A549 (cell line): ENCODE results near the gene PFAS. TPM values are rescaled to one million over a fixed set of nuclear protein-coding genes. Genes with fewer than 3 reads are reported as not detected.

Experiments
- ATAC-seq, 2 experiments: fragments of 200-7000 bp in 1 of 2; fragments of >200 bp in 1 of 2; cut with Nextera tagmentation in 1 of 2; cut with Tn5 transposase in 1 of 2; 3 replicates each; pipeline versions ENCODE4 v1.8.0 to v1.9.1; 2018 to 2020; ENCODE audit warnings: mild to moderate bottlenecking in 1 of 2, moderate library complexity in 1 of 2
- CTCF ChIA-PET: fragments of 300-600 bp; sonication (Branson Sonifier 250); formaldehyde crosslinking; extraction: SDS; loops from one replicate; lab custom pipeline; 2021; ENCODE audit warnings: antibody characterized with exemption, inconsistent platforms; lab: Yijun Ruan, JAX
- POLR2A ChIA-PET: fragments of 350-600 bp; formaldehyde crosslinking; extraction: SDS; loops from one replicate; lab custom pipeline; 2021; ENCODE audit warnings: antibody characterized with exemption, inconsistent platforms; lab: Yijun Ruan, JAX
- DNase-seq, 2 experiments: peaks; one replicate each; pipeline versions ENCODE4 v3.0.0 to v3.0.0-alpha.2; 2011 to 2016; ENCODE audit warnings: low read depth in 1 of 2, low spot score in 1 of 2
- FAIRE-seq: peaks from 2 replicates; lab custom pipeline; 2011; peaks lifted over from hg19 to GRCh38; lab: Jason Lieb, UNC
- H3K27ac ChIP-seq, 2 experiments: fragments of >200 bp; sonication (Bioruptor Twin); formaldehyde crosslinking; 3 replicates each; pipeline ENCODE4 v1.5.1; 2016 to 2017
- H3K4me1 ChIP-seq: fragments of >200 bp; sonication (Bioruptor Twin); formaldehyde crosslinking; 3 replicates; pipeline ENCODE4 v1.6.1; 2016
- H3K4me2 ChIP-seq: fragments of >200 bp; sonication (Bioruptor Twin); formaldehyde crosslinking; 3 replicates; pipeline ENCODE4 v1.6.1; 2016
- H3K4me3 ChIP-seq: fragments of >200 bp; sonication (Bioruptor Twin); formaldehyde crosslinking; 3 replicates; pipeline ENCODE4 v1.5.1; 2016
- H3K9me3 ChIP-seq: fragments of >200 bp; sonication (Bioruptor Twin); formaldehyde crosslinking; 3 replicates; pipeline ENCODE4 v1.6.1; 2016
- CEBPB ChIP-seq, 2 experiments: fragments of >200 bp in 1 of 2; sonication (Bioruptor Twin) in 1 of 2; formaldehyde crosslinking in 1 of 2; IDR thresholded peaks; 2 replicates each; pipeline ENCODE4 v1.6.1; 2012 to 2016
- CHD2 ChIP-seq: fragments of 150-350 bp; IDR thresholded peaks from 2 replicates; pipeline ENCODE4 v1.6.1; 2014; ENCODE audit warnings: low read length; ENCODE audit not compliant: partially characterized antibody
- CHD4 ChIP-seq: fragments of 200-600 bp; sonication (generic); IDR thresholded peaks from 2 replicates; pipeline ENCODE4 v1.6.1; 2016; ENCODE audit warnings: antibody characterized with exemption, mild to moderate bottlenecking, borderline replicate concordance
- CTCF ChIP-seq: fragments of >200 bp; sonication (Bioruptor Twin); formaldehyde crosslinking; IDR thresholded peaks from 3 replicates; pipeline ENCODE4 v1.5.1; 2016
- E2F6 ChIP-seq: IDR thresholded peaks from 2 replicates; pipeline ENCODE4 v1.6.1; 2012; ENCODE audit warnings: low read depth, borderline replicate concordance
- ELK1 ChIP-seq: fragments of 150-350 bp; IDR thresholded peaks from 2 replicates; pipeline ENCODE4 v1.6.1; 2014; ENCODE audit warnings: low read depth, mild to moderate bottlenecking, low read length
- EP300 ChIP-seq, 2 experiments: fragments of >200 bp; sonication (Bioruptor Twin); formaldehyde crosslinking; IDR thresholded peaks; 2 replicates in 1 of 2; 3 replicates in 1 of 2; pipeline ENCODE4 v1.6.1; 2016 to 2017
- ESRRA ChIP-seq: fragments of 150-350 bp; IDR thresholded peaks from 2 replicates; pipeline ENCODE4 v1.6.1; 2014; ENCODE audit warnings: mild to moderate bottlenecking, low read length, borderline replicate concordance
- FOSL2 ChIP-seq, 2 experiments: fragments of 450-650 bp in 1 of 2; fragments of >200 bp in 1 of 2; sonication (Bioruptor Twin) in 1 of 2; formaldehyde crosslinking; IDR thresholded peaks; 2 replicates each; pipeline versions ENCODE4 v1.5.0 to v1.6.1; 2016 to 2020; ENCODE audit warnings: mild to moderate bottlenecking in 1 of 2, moderate library complexity in 1 of 2
- FOXS1 ChIP-seq: fragments of 250-450 bp; sonication (Bioruptor Pico); IDR thresholded peaks from 2 replicates; pipeline ENCODE4 v1.5.0; 2020; ENCODE audit warnings: mild to moderate bottlenecking, moderate library complexity
- GATA3 ChIP-seq: IDR thresholded peaks from 2 replicates; pipeline ENCODE4 v1.6.1; 2012; ENCODE audit warnings: borderline replicate concordance
- HES2 ChIP-seq: fragments of >200 bp; sonication (Bioruptor Twin); formaldehyde crosslinking; IDR thresholded peaks from 2 replicates; pipeline ENCODE4 v1.6.1; 2016
- HMGXB4 ChIP-seq: fragments of 250-450 bp; sonication (Bioruptor Pico); IDR thresholded peaks from 2 replicates; pipeline ENCODE4 v1.5.0; 2021; ENCODE audit warnings: mild to moderate bottlenecking, moderate library complexity, borderline replicate concordance
- JUN ChIP-seq, 2 experiments: fragments of >200 bp; sonication (Bioruptor Twin); formaldehyde crosslinking; IDR thresholded peaks; 2 replicates in 1 of 2; 3 replicates in 1 of 2; pipeline ENCODE4 v1.6.1; 2016 to 2017
- MAX ChIP-seq: IDR thresholded peaks from 2 replicates; pipeline ENCODE4 v1.6.1; 2012
- NPAS2 ChIP-seq: fragments of 250-450 bp; sonication (Bioruptor Pico); IDR thresholded peaks from 2 replicates; pipeline ENCODE4 v1.8.0; 2022; ENCODE audit warnings: mild to moderate bottlenecking, moderate library complexity, borderline replicate concordance
- POLR2A ChIP-seq: IDR thresholded peaks from 2 replicates; pipeline ENCODE4 v1.6.1; 2012; ENCODE audit warnings: mild to moderate bottlenecking, low read length
- POLR2AphosphoS2 ChIP-seq: conservative IDR thresholded peaks from 2 replicates; pipeline ENCODE4 v1.6.1; 2012; ENCODE audit warnings: low read length, improper control_type of control experiment, inconsistent platforms
- RCOR1 ChIP-seq: fragments of 150-350 bp; IDR thresholded peaks from 2 replicates; pipeline ENCODE4 v1.6.1; 2014; ENCODE audit warnings: antibody characterized with exemption, low read length, low read depth
- REST ChIP-seq: fragments of 200-600 bp; sonication (generic); IDR thresholded peaks from 2 replicates; pipeline ENCODE4 v1.6.1; 2016; ENCODE audit warnings: antibody characterized with exemption, mild to moderate bottlenecking, moderate library complexity
- RFX5 ChIP-seq: fragments of 450-650 bp; IDR thresholded peaks from 2 replicates; pipeline ENCODE4 v1.7.1; 2014; ENCODE audit warnings: antibody characterized with exemption, mild to moderate bottlenecking, moderate library complexity
- SMC3 ChIP-seq: fragments of >200 bp; sonication (Bioruptor Twin); formaldehyde crosslinking; IDR thresholded peaks from 3 replicates; pipeline ENCODE4 v1.6.1; 2018; ENCODE audit warnings: inconsistent platforms
- SREBF2 ChIP-seq: fragments of 450-650 bp; IDR thresholded peaks from 2 replicates; pipeline ENCODE4 v1.6.1; 2014; ENCODE audit warnings: mild to moderate bottlenecking, moderate library complexity
- ZNF302 ChIP-seq: fragments of 250-450 bp; sonication (Bioruptor Pico); IDR thresholded peaks from 2 replicates; pipeline ENCODE4 v1.9.0; 2021; ENCODE audit warnings: inconsistent platforms, mild to moderate bottlenecking, moderate library complexity
- WGBS: methylation state at CpG from one replicate; pipeline ENCODE4 v1.1.6; 2017; ENCODE audit errors: missing lambda C conversion rate; 5-methylcytosine and 5-hydroxymethylcytosine counted together
- polyA plus RNA-seq, 4 experiments: library from polyadenylated mRNA; depleted of rRNA in 3 of 4; stranded (reverse); fragments of >200 nt; fragmentation: RNase III in 1 of 4; extraction: RNeasy Plus Mini Kit Qiagen cat#74134 plus additional on column Dnase treatment in 1 of 4; gene quantifications; 2 replicates in 3 of 4; 3 replicates in 1 of 4; pipeline ENCODE4 v1.2.3, GENCODE V29; 2011 to 2017

Gene PFAS
- polyA plus RNA-seq, 2 of the 4 experiments (the other 2 are of a cell fraction), result 51.9 to 58.2 TPM

- WGBS, result 12% methylated on average over 20 of the region's 20 CpGs
- FAIRE-seq (peak; percentile 67), DNase-seq (peak; percentile 44 to 92), ATAC-seq (peak; percentile 2 to 5; a peak in 4 of 6 replicates)
- H3K4me3 ChIP-seq, result peak overlapping the region; percentile 46; the same call in 2 of the 3 replicates
- peak overlapping the region; percentile 79 for H3K4me2 ChIP-seq
- H3K9me3 ChIP-seq, result no peaks in the 10 kb centered on the region
- peaks cover 22% of the 10 kb centered on the region for H3K4me1 ChIP-seq
- ChIA-PET POLR2A (interaction anchor here (1.0 to 7.9 kb wide), 8 partner anchors 15 to 210 kb away, joined by 3 to 159 read pairs (median 6); partner anchors contain the start of genes AURKB, BORCS6, CTC1 and NDEL1), CTCF (interaction anchor here (0.6 to 12.0 kb wide), 6 partner anchors 10 to 106 kb away, joined by 3 to 160 read pairs (median 4); partner anchors contain the start of genes CTC1 and PFAS)
- H3K27ac ChIP-seq, result peak overlapping the region; percentile 82 to 84
- TF ChIP-seq SMC3 (0 out of 3 replicates have a peak, but pooled peaks have one; percentile 30), NPAS2 (CRISPR knock-in tag) (no peak), SREBF2 (peak; percentile 89), FOSL2 (IDR thresholded peaks at IDR 0.05) (no peak; the same call in 1 of the 2 replicates), FOSL2 (CRISPR knock-in tag; IDR thresholded peaks at IDR 0.05) (peak; percentile 29; the same call in 1 of the 2 replicates), ZNF302 (no peak), POLR2A (no peak), FOXS1 (CRISPR knock-in tag) (no peak), ELK1 (no peak), POLR2AphosphoS2 (no peak; the same call in 1 of the 2 replicates), E2F6 (no peak), REST (peak; percentile 36), CTCF (peak; percentile 7; the same call in 1 of the 3 replicates), ESRRA (peak; percentile 55; the same call in 1 of the 2 replicates), MAX (peak; percentile 11; the same call in 1 of the 2 replicates), RCOR1 (peak; percentile 5; the same call in 1 of the 2 replicates), CEBPB (IDR thresholded peaks at IDR 0.05) (peak; percentile 47 to 80; a peak in 2 of 4 replicates), GATA3 (no peak; the same call in 1 of the 2 replicates), JUN (IDR thresholded peaks at IDR 0.05) (peak in 1 of 2 experiments; percentile 4; a peak in 2 of 5 replicates), HES2 (no peak), RFX5 (0 out of 2 replicates have a peak, but pooled peaks have one; percentile 34), HMGXB4 (CRISPR knock-in tag) (peak; percentile 7; the same call in 1 of the 2 replicates), EP300 (IDR thresholded peaks at IDR 0.05) (0 out of 5 replicates have a peak, but pooled peaks of 1 of the 2 experiments have one; percentile 9), CHD4 (peak; percentile 53; the same call in 1 of the 2 replicates), CHD2 (no peak)
- TF ChIP-seq, all 56 proteins: peak for 14
Observed at GRCh38 chr17:8225813-8226535, 23.1 kb upstream of the PFAS start.
